Caco-2 (cell line): ENCODE measurements around the gene RHBDF2. TPM values are rescaled to one million over a fixed set of nuclear protein-coding genes. Genes with fewer than 3 reads are reported as not detected.

ENCODE experiments used
- BruUV-seq: library from RNA; stranded (reverse); fragments of 400-500 nt; replicated peaks from 2 replicates; lab custom pipeline; 2021; lab: Mats Ljungman, UMichigan
- CTCF ChIA-PET: fragments of 300-600 bp; sonication (Branson Sonifier 250); formaldehyde crosslinking; loops from one replicate; lab custom pipeline; 2022; ENCODE audit warnings: antibody characterized with exemption; lab: Charles Lee
- POLR2A ChIA-PET: fragments of 300-600 bp; sonication (Branson Sonifier 250); formaldehyde crosslinking; loops from one replicate; lab custom pipeline; 2022; ENCODE audit warnings: antibody characterized with exemption; lab: Charles Lee
- DNase-seq, 2 experiments: peaks; one replicate each; pipeline versions ENCODE4 v3.0.0 to v3.0.0-alpha.2; 2020 to 2022
- H3K27me3 ChIP-seq: replicated peaks from 2 replicates; pipeline ENCODE4 v1.6.0; 2011; ENCODE audit warnings: low read length; ENCODE audit not compliant: control insufficient read depth, insufficient read depth
- H3K36me3 ChIP-seq: 2 replicates; pipeline ENCODE4 v1.5.1; 2011; ENCODE audit warnings: low read length; ENCODE audit not compliant: control insufficient read depth, insufficient read depth
- H3K4me1 ChIP-seq: fragments of 250-450 bp; sonication (Bioruptor Pico); 2 replicates; pipeline ENCODE4 v1.5.1; 2020; ENCODE audit warnings: mild to moderate bottlenecking
- H3K4me3 ChIP-seq: 2 replicates; pipeline ENCODE4 v1.5.1; 2011; ENCODE audit warnings: low read depth, mild to moderate bottlenecking, control low read depth, low read length
- H3K9me3 ChIP-seq: fragments of 250-450 bp; sonication (Bioruptor Pico); 2 replicates; pipeline ENCODE4 v1.5.1; 2020; ENCODE audit warnings: mild to moderate bottlenecking, moderate library complexity
- H3K27ac Mint-ChIP-seq: one replicate; pipeline ENCODE4 v1.8.0; 2022; ENCODE audit warnings: mixed read lengths; ENCODE audit not compliant: unreplicated experiment
- H3K27me3 Mint-ChIP-seq: one replicate; pipeline ENCODE4 v1.8.0; 2022; ENCODE audit warnings: mixed read lengths; ENCODE audit not compliant: insufficient read depth, unreplicated experiment
- H3K36me3 Mint-ChIP-seq: one replicate; pipeline ENCODE4 v1.8.0; 2022; ENCODE audit warnings: mild to moderate bottlenecking, mixed read lengths; ENCODE audit not compliant: insufficient read depth, unreplicated experiment
- H3K4me1 Mint-ChIP-seq: one replicate; pipeline ENCODE4 v1.8.0; 2022; ENCODE audit warnings: low read depth, mixed read lengths; ENCODE audit not compliant: unreplicated experiment
- H3K4me3 Mint-ChIP-seq: one replicate; pipeline ENCODE4 v1.8.0; 2022; ENCODE audit warnings: mild to moderate bottlenecking, moderate library complexity, mixed read lengths; ENCODE audit not compliant: unreplicated experiment
- H3K9me3 Mint-ChIP-seq: one replicate; pipeline ENCODE4 v1.8.0; 2022; ENCODE audit warnings: mixed read lengths; ENCODE audit not compliant: unreplicated experiment
- intact Hi-C: fragments of 100-400 bp; cut with micrococcal nuclease; formaldehyde crosslinking; loops from one replicate; pipeline ENCODE4 v1.10.0; 2022; ENCODE audit not compliant: unreplicated experiment
- total RNA-seq: library from RNA; stranded (reverse); gene quantifications from 2 replicates; pipeline ENCODE4 v1.2.3, GENCODE V29; 2022
- TF ChIP-seq, protein P1 (sequence below), 2 experiments: fragments of 200-600 bp in 1 of 2; IDR thresholded peaks; 1 replicate in 1 of 2; 2 replicates in 1 of 2; pipeline versions ENCODE4 v1.5.1 to v1.8.0; 2011 to 2022; ENCODE audit warnings: antibody characterized with exemption in 1 of 2, control low read depth in 1 of 2, inconsistent platforms in 1 of 2, low read depth in 1 of 2, low read length in 1 of 2, mild to moderate bottlenecking in 1 of 2, moderate library complexity in 1 of 2; ENCODE audit not compliant: insufficient read depth in 1 of 2, severe bottlenecking in 1 of 2, unreplicated experiment in 1 of 2

The RHBDF2 gene
- total RNA-seq, 1 experiment from 2014 or later: 33.8 TPM

DNA sequence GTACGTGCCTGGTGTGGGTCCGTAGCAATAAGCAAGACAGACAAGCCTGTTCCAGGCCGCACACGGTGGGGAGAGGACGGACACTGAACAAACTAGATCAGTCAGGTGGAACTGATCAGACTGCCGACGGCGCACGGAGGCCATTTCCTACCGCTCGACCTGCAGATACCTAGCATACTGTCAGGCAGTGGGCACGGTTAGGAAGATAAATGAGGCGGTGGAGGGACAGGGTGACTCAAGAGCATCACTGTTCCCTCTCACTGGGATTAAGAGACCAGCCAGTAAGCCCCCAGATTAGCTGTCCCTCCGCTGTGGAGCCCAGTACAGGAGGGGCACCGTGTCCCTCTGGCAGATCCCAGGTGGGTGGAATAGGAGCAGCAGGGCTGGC is 29.0 kb downstream of the RHBDF2 start:
- Mint-ChIP-seq H3K27ac (no peak overlapping the region), H3K27me3 (no peaks in the 10 kb centered on the region), H3K4me1 (peaks cover 5% of the 10 kb centered on the region), H3K4me3 (no peak overlapping the region), H3K9me3 (no peaks in the 10 kb centered on the region), H3K36me3 (peaks cover 23% of the 10 kb centered on the region)
- H3K4me3 ChIP-seq: no peak overlapping the region
- no peak for DNase-seq
- TF ChIP-seq, protein P1, sequence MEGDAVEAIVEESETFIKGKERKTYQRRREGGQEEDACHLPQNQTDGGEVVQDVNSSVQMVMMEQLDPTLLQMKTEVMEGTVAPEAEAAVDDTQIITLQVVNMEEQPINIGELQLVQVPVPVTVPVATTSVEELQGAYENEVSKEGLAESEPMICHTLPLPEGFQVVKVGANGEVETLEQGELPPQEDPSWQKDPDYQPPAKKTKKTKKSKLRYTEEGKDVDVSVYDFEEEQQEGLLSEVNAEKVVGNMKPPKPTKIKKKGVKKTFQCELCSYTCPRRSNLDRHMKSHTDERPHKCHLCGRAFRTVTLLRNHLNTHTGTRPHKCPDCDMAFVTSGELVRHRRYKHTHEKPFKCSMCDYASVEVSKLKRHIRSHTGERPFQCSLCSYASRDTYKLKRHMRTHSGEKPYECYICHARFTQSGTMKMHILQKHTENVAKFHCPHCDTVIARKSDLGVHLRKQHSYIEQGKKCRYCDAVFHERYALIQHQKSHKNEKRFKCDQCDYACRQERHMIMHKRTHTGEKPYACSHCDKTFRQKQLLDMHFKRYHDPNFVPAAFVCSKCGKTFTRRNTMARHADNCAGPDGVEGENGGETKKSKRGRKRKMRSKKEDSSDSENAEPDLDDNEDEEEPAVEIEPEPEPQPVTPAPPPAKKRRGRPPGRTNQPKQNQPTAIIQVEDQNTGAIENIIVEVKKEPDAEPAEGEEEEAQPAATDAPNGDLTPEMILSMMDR (IDR thresholded peaks at IDR 0.05; ENCODE audit: insufficient read depth in 1 of 2, low read depth in 1 of 2, low read length in 1 of 2, severe bottlenecking in 1 of 2, unreplicated experiment in 1 of 2): no peak
- BruUV-seq: no TSS peak
- no peaks in the 10 kb centered on the region for H3K9me3 ChIP-seq
- intact Hi-C loops: no loop called here
- H3K27me3 ChIP-seq: no peaks in the 10 kb centered on the region
- no peaks in the 10 kb centered on the region for H3K36me3 ChIP-seq
- H3K4me1 ChIP-seq: peaks cover 6% of the 10 kb centered on the region; the same call in 1 of the 2 replicates
- ChIA-PET POLR2A (no interaction called here), CTCF (interaction anchor here (0.5 kb wide), 1 partner anchor 166 kb away, joined by 3 read pairs; no protein-coding TSS in a partner anchor)

DNA sequence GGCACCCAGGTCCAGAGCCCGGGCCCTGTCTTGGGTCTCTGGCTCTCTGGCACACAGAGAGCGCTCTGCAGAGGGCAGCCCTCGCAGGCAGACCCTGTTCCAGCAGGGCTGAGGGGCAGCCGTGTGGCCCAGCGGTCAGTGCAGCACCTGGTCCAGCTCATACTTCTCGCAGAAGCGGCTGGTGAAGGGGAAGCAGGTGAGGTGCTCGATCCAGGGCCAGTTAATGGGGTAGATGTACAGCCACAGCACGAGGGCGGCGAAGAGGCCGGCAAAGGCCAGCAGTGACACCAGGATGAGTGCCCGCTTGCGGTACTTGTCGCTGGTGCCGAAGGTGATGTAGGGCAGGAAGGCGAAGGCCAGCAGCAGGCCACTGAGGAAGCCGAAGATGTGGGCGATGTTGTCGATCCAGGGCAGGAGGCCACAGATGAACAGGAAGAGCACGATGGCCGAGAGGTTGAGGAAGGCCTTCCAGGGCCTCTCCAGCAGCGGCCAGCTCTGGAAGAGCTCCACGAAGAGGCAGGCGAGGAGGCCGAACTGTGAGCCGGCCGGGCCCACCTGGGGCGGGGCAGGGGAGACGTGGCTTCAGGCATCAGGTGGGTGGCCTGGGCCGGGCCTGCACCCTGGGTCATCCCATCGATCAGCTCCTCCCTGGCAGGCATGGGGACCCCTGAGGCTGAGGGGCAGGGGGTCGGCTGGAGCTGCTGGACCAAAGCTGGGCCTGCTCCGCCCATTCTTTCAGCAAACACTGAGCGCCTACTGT is 29.5 kb downstream of the RHBDF2 start:
- H3K9me3 Mint-ChIP-seq: no peaks in the 10 kb centered on the region
- no TSS peak for BruUV-seq
- H3K4me3 Mint-ChIP-seq: no peak overlapping the region
- H3K9me3 ChIP-seq: no peaks in the 10 kb centered on the region
- H3K27me3 ChIP-seq: no peaks in the 10 kb centered on the region
- no peak for DNase-seq
- no peaks in the 10 kb centered on the region for H3K36me3 ChIP-seq
- peaks cover 23% of the 10 kb centered on the region for H3K36me3 Mint-ChIP-seq
- TF ChIP-seq, protein P1 (IDR thresholded peaks at IDR 0.05; ENCODE audit: insufficient read depth in 1 of 2, low read depth in 1 of 2, low read length in 1 of 2, severe bottlenecking in 1 of 2, unreplicated experiment in 1 of 2): no peak
- peaks cover 6% of the 10 kb centered on the region; the same call in 1 of the 2 replicates for H3K4me1 ChIP-seq
- H3K4me1 Mint-ChIP-seq: peaks cover 5% of the 10 kb centered on the region
- no peak overlapping the region for H3K4me3 ChIP-seq
- intact Hi-C loops: no loop called here
- H3K27ac Mint-ChIP-seq: no peak overlapping the region
- ChIA-PET CTCF (interaction anchor here (0.5 to 0.6 kb wide), 2 partner anchors 19 to 165 kb away, joined by 3 read pairs; no protein-coding TSS in a partner anchor), POLR2A (no interaction called here)
- no peaks in the 10 kb centered on the region for H3K27me3 Mint-ChIP-seq

DNA sequence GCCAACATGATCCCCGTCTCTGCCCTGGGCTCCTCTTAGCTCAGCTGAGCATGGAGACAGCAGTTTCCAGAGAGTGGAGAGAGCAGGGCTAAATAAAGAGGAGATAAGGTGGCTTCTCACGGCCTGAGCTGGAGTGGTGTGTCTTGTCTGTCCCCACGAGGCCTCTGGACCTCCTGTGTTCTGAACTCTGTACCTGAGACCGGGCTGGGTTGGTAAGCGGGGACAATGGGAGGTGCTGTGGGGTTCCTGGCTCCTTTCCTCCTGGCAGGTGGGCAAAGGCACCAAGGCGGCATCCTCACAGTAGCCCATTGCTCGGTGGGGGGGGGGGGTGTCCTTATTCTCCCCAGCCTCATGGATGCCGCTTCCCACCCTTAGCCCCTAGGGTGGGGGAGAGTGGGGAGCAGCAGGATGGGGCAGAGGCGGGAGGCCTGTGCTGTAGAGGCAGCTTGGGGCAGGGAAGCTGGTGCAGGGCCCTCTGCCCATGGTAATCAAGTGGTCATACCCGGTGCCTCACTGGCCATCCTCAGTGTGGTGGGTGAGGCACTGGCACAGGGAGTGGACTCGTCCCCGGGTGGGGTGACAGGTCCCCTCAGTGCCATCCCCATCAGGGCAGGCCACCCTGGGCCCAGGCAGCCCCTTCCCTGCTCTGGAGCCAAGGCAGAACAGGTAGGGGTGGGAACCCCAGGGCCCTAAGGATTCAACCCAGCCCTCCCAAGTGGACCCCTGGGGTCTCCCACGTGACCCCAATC is 31.1 kb downstream of the RHBDF2 start:
- Mint-ChIP-seq H3K4me3 (no peak overlapping the region), H3K36me3 (peaks cover 17% of the 10 kb centered on the region), H3K27ac (no peak overlapping the region), H3K27me3 (no peaks in the 10 kb centered on the region), H3K4me1 (peaks cover 2% of the 10 kb centered on the region), H3K9me3 (no peaks in the 10 kb centered on the region)
- Histone ChIP-seq H3K9me3 (no peaks in the 10 kb centered on the region), H3K4me1 (peaks cover 9% of the 10 kb centered on the region; the same call in 1 of the 2 replicates), H3K36me3 (no peaks in the 10 kb centered on the region), H3K27me3 (no peaks in the 10 kb centered on the region), H3K4me3 (no peak overlapping the region)
- TF ChIP-seq, protein P1 (IDR thresholded peaks at IDR 0.05; ENCODE audit: insufficient read depth in 1 of 2, low read depth in 1 of 2, low read length in 1 of 2, severe bottlenecking in 1 of 2, unreplicated experiment in 1 of 2): no peak
- ChIA-PET CTCF (no interaction called here), POLR2A (no interaction called here)
- intact Hi-C loops: no loop called here
- BruUV-seq: no TSS peak
- no peak for DNase-seq
